Measurements from ENCODE around the gene SMARCA4. TPM values are rescaled to one million over a fixed set of nuclear protein-coding genes. Genes with fewer than 3 reads are reported as not detected.

Gene SMARCA4
- total RNA-seq, 1 experiment from 2014 or later = 36.2 TPM

DNA sequence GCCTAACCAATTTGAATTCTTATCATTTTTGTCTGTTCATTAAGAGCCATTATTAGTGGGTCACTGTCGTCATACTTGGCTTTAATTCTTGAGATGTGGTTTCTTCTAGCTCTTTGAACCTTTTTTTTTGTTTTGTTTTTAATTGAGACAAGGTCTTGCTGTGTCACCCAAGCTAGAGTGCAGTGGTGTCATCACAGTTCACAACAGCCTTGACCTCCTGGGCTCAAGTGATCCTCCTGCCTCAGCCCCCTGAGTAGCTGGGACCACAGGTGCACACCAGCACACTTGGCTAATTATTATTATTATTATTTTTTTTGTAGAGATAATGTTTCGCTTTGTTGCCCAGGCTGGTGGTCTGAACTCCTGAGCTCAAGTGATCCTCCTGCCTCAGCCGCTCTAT is 102.6 kb downstream of the SMARCA4 start:
- DNase-seq (ENCODE audit: low read depth, low spot score) (no peak), ATAC-seq (no peak)
- TF ChIP-seq SIN3A (IDR thresholded peaks at IDR 0.05; ENCODE audit: borderline replicate concordance, insufficient read depth, low read depth, low read length) = no peak
- TF ChIP-seq, protein P1, sequence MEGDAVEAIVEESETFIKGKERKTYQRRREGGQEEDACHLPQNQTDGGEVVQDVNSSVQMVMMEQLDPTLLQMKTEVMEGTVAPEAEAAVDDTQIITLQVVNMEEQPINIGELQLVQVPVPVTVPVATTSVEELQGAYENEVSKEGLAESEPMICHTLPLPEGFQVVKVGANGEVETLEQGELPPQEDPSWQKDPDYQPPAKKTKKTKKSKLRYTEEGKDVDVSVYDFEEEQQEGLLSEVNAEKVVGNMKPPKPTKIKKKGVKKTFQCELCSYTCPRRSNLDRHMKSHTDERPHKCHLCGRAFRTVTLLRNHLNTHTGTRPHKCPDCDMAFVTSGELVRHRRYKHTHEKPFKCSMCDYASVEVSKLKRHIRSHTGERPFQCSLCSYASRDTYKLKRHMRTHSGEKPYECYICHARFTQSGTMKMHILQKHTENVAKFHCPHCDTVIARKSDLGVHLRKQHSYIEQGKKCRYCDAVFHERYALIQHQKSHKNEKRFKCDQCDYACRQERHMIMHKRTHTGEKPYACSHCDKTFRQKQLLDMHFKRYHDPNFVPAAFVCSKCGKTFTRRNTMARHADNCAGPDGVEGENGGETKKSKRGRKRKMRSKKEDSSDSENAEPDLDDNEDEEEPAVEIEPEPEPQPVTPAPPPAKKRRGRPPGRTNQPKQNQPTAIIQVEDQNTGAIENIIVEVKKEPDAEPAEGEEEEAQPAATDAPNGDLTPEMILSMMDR (IDR thresholded peaks at IDR 0.05) = no peak
- TF ChIP-seq TCF7L2 (IDR thresholded peaks at IDR 0.05; ENCODE audit: low read depth, low read length) = no peak
- TF ChIP-seq POLR2AphosphoS5 (IDR thresholded peaks at IDR 0.05; ENCODE audit: low read depth, low read length) = no peak
- TF ChIP-seq, protein P2, sequence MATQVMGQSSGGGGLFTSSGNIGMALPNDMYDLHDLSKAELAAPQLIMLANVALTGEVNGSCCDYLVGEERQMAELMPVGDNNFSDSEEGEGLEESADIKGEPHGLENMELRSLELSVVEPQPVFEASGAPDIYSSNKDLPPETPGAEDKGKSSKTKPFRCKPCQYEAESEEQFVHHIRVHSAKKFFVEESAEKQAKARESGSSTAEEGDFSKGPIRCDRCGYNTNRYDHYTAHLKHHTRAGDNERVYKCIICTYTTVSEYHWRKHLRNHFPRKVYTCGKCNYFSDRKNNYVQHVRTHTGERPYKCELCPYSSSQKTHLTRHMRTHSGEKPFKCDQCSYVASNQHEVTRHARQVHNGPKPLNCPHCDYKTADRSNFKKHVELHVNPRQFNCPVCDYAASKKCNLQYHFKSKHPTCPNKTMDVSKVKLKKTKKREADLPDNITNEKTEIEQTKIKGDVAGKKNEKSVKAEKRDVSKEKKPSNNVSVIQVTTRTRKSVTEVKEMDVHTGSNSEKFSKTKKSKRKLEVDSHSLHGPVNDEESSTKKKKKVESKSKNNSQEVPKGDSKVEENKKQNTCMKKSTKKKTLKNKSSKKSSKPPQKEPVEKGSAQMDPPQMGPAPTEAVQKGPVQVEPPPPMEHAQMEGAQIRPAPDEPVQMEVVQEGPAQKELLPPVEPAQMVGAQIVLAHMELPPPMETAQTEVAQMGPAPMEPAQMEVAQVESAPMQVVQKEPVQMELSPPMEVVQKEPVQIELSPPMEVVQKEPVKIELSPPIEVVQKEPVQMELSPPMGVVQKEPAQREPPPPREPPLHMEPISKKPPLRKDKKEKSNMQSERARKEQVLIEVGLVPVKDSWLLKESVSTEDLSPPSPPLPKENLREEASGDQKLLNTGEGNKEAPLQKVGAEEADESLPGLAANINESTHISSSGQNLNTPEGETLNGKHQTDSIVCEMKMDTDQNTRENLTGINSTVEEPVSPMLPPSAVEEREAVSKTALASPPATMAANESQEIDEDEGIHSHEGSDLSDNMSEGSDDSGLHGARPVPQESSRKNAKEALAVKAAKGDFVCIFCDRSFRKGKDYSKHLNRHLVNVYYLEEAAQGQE (IDR thresholded peaks at IDR 0.05; ENCODE audit: insufficient read depth in 1 of 2, low read depth in 2 of 2, low read length in 1 of 2) = no peak
- CTCF ChIA-PET = no interaction called here
- POLR2A ChIA-PET = interaction anchor here (0.6 kb wide), 1 partner anchor 12 kb away, joined by 5 read pairs; no protein-coding TSS in a partner anchor
- H3K4me3 ChIP-seq (ENCODE audit: low read depth in 2 of 2, low read length in 2 of 2) = no peak overlapping the region
- in situ Hi-C loops (cut with HindIII; ENCODE audit: low pct_unique_long_range_greater_than_20kb, low sequenced_read_pairs) = no loop called here
- intact Hi-C loops (cut with micrococcal nuclease; ENCODE audit: unreplicated experiment) = no loop called here
- no peaks in the 10 kb centered on the region for H3K27me3 ChIP-seq (ENCODE audit: control insufficient read depth, insufficient read depth, low read length)
- H3K4me1 ChIP-seq (ENCODE audit: control insufficient read depth, insufficient read depth, low read length) = no peaks in the 10 kb centered on the region
- no peak overlapping the region for H3K27ac ChIP-seq (ENCODE audit: low read length)
- no TSS peak for BruUV-seq (replicated peaks)
- no peaks in the 10 kb centered on the region for H3K36me3 ChIP-seq (ENCODE audit: control insufficient read depth, insufficient read depth, low read length)
- no peaks in the 10 kb centered on the region for H3K9me3 ChIP-seq (ENCODE audit: control insufficient read depth, insufficient read depth, low read depth, low read length)

DNA sequence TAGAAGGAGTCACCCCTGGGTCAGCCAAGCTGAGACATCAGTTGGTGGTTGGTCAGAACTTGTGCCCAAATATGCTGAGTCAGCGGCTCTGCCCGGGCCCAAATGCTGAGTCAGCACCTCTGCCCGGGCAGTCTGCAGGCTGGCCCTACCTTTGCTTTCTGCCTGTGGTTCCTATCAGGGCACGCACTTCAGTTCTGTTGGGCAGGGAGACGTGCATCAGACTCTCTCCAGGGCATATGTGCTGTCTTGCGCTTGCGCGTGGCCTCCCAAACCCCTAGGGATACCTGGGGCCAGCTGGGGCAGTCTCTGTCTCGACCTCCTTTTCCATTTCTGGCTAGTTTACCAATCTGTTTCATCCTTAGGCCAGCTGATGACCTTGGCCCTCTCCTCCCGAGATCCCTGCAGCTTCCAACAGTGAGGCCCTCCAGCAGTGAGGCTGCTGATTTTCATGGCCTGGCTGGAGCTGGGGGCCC is 104.0 kb downstream of the SMARCA4 start:
- ATAC-seq (no peak), DNase-seq (ENCODE audit: low read depth, low spot score) (no peak)
- Histone ChIP-seq H3K36me3 (ENCODE audit: control insufficient read depth, insufficient read depth, low read length) (no peaks in the 10 kb centered on the region), H3K4me3 (ENCODE audit: low read depth in 2 of 2, low read length in 2 of 2) (no peak overlapping the region), H3K4me1 (ENCODE audit: control insufficient read depth, insufficient read depth, low read length) (no peaks in the 10 kb centered on the region), H3K27ac (ENCODE audit: low read length) (no peak overlapping the region), H3K27me3 (ENCODE audit: control insufficient read depth, insufficient read depth, low read length) (no peaks in the 10 kb centered on the region), H3K9me3 (ENCODE audit: control insufficient read depth, insufficient read depth, low read depth, low read length) (no peaks in the 10 kb centered on the region)
- no TSS peak for BruUV-seq (replicated peaks)
- TF ChIP-seq SIN3A (IDR thresholded peaks at IDR 0.05; ENCODE audit: borderline replicate concordance, insufficient read depth, low read depth, low read length) = no peak
- TF ChIP-seq, protein P1 (IDR thresholded peaks at IDR 0.05) = no peak
- POLR2A ChIA-PET = interaction anchor here (0.7 kb wide), 1 partner anchor 76 kb away, joined by 4 read pairs; no protein-coding TSS in a partner anchor
- CTCF ChIA-PET = no interaction called here
- intact Hi-C loops (cut with micrococcal nuclease; ENCODE audit: unreplicated experiment) = no loop called here
- in situ Hi-C loops (cut with HindIII; ENCODE audit: low pct_unique_long_range_greater_than_20kb, low sequenced_read_pairs) = no loop called here

Measured in Panc1 (cell line).